Measurements from ENCODE around the gene DAB2. TPM values are rescaled to one million over a fixed set of nuclear protein-coding genes. Genes with fewer than 3 reads are reported as not detected.

Gene DAB2
- total RNA-seq, 6 donors from 2014 or later = 100 to 177 (median 144) TPM

- ATAC-seq (ENCODE audit: low FRiP score in 2 of 2) = peak in 1 of 2 donors; percentile 45
- H3K4me1 ChIP-seq = no peaks in the 10 kb centered on the region
- H3K36me3 ChIP-seq = no peaks in the 10 kb centered on the region
- no peaks in the 10 kb centered on the region for H3K9me3 ChIP-seq
- no peak overlapping the region for H3K27ac ChIP-seq
- no peaks in the 10 kb centered on the region for H3K27me3 ChIP-seq
- DNase-seq = no peak
- 91 to 96% methylated on average over 5 of the region's 5 CpGs for WGBS, 2 donors
- no peak overlapping the region for H3K4me3 ChIP-seq
- TF ChIP-seq CTCF (IDR thresholded peaks at IDR 0.05) (no peak), EP300 (IDR thresholded peaks at IDR 0.05) (no peak), POLR2A (IDR thresholded peaks at IDR 0.05) (no peak), POLR2AphosphoS5 (IDR thresholded peaks at IDR 0.05) (no peak)
Measured at GRCh38 chr5:39464088-39464487, 39.3 kb upstream of the DAB2 start.

- no peaks in the 10 kb centered on the region for H3K4me1 ChIP-seq
- no peak for ATAC-seq (ENCODE audit: low FRiP score in 2 of 2)
- H3K27me3 ChIP-seq = no peaks in the 10 kb centered on the region
- H3K36me3 ChIP-seq = no peaks in the 10 kb centered on the region
- no peaks in the 10 kb centered on the region for H3K9me3 ChIP-seq
- no peak overlapping the region for H3K27ac ChIP-seq
- 90% methylated on average over 6 of the region's 6 CpGs for WGBS, 2 donors
- no peak for DNase-seq
- H3K4me3 ChIP-seq = no peak overlapping the region
- TF ChIP-seq POLR2AphosphoS5 (IDR thresholded peaks at IDR 0.05) (no peak), POLR2A (IDR thresholded peaks at IDR 0.05) (no peak)
Measured at GRCh38 chr5:39462211-39462610, 37.4 kb upstream of the DAB2 start.

GRCh38 chr5:39461007-39461682 is 36.4 kb upstream of the DAB2 start:
- TF ChIP-seq POLR2AphosphoS5 (IDR thresholded peaks at IDR 0.05) (no peak), POLR2A (IDR thresholded peaks at IDR 0.05) (peak in 1 of 4 donors; percentile 70)

GRCh38 chr5:39459907-39460306 is 35.1 kb upstream of the DAB2 start:
- Histone ChIP-seq H3K36me3 (no peaks in the 10 kb centered on the region), H3K4me3 (no peak overlapping the region), H3K27ac (no peak overlapping the region), H3K9me3 (no peaks in the 10 kb centered on the region), H3K27me3 (no peaks in the 10 kb centered on the region), H3K4me1 (no peaks in the 10 kb centered on the region)
- TF ChIP-seq CTCF (IDR thresholded peaks at IDR 0.05) = no peak
- TF ChIP-seq POLR2AphosphoS5 (IDR thresholded peaks at IDR 0.05) = no peak
- TF ChIP-seq POLR2A (IDR thresholded peaks at IDR 0.05) = no peak
- TF ChIP-seq EP300 (IDR thresholded peaks at IDR 0.05) = no peak
- DNase-seq (no peak), ATAC-seq (ENCODE audit: low FRiP score in 2 of 2) (no peak)

More at GRCh38 chr5:39461007-39461682, 36.4 kb upstream of the DAB2 start:
- H3K4me1 ChIP-seq = no peaks in the 10 kb centered on the region
- H3K4me3 ChIP-seq = no peak overlapping the region
- H3K9me3 ChIP-seq = no peaks in the 10 kb centered on the region
- no peaks in the 10 kb centered on the region for H3K36me3 ChIP-seq
- peak in 1 of 2 donors; percentile 84 for ATAC-seq (ENCODE audit: low FRiP score in 2 of 2)
- DNase-seq = peak in 1 of 2 donors; percentile 46
- H3K27ac ChIP-seq = peak overlapping the region in 1 of 4 donors; percentile 17
- no peaks in the 10 kb centered on the region for H3K27me3 ChIP-seq
- WGBS, 2 donors = 66 to 69% methylated on average over 5 of the region's 5 CpGs

GRCh38 chr5:39459071-39459470 is 34.3 kb upstream of the DAB2 start:
- DNase-seq = no peak
- Histone ChIP-seq H3K4me3 (no peak overlapping the region), H3K36me3 (no peaks in the 10 kb centered on the region), H3K9me3 (no peaks in the 10 kb centered on the region), H3K27ac (no peak overlapping the region), H3K4me1 (no peaks in the 10 kb centered on the region), H3K27me3 (no peaks in the 10 kb centered on the region)
- TF ChIP-seq EP300 (IDR thresholded peaks at IDR 0.05) = no peak
- no peak for ATAC-seq (ENCODE audit: low FRiP score in 2 of 2)
- WGBS, 2 donors = 91 to 95% methylated on average over 3 of the region's 3 CpGs

GRCh38 chr5:39455645-39456044 is 30.9 kb upstream of the DAB2 start:
- H3K36me3 ChIP-seq = no peaks in the 10 kb centered on the region
- WGBS, 2 donors = 56 to 67% methylated on average over 7 of the region's 7 CpGs

More at GRCh38 chr5:39455645-39456044, 30.9 kb upstream of the DAB2 start:
- TF ChIP-seq CTCF (IDR thresholded peaks at IDR 0.05) (no peak), POLR2A (IDR thresholded peaks at IDR 0.05) (no peak), POLR2AphosphoS5 (IDR thresholded peaks at IDR 0.05) (no peak), EP300 (IDR thresholded peaks at IDR 0.05) (no peak)
- H3K27me3 ChIP-seq = no peaks in the 10 kb centered on the region
- no peaks in the 10 kb centered on the region for H3K4me1 ChIP-seq
- DNase-seq (no peak), ATAC-seq (ENCODE audit: low FRiP score in 2 of 2) (no peak)
- H3K9me3 ChIP-seq = no peaks in the 10 kb centered on the region
- H3K4me3 ChIP-seq = no peak overlapping the region
- no peak overlapping the region for H3K27ac ChIP-seq

All from upper lobe of left lung (tissue), 6 donors.